A673 (cell line): ENCODE measurements around the gene MLLT6. TPM values are rescaled to one million over a fixed set of nuclear protein-coding genes. Genes with fewer than 3 reads are reported as not detected.

Source experiments
- BruUV-seq: library from RNA; stranded (reverse); fragments of 400-500 nt; replicated peaks from 2 replicates; lab custom pipeline; 2021; lab: Mats Ljungman, UMichigan
- CTCF ChIA-PET: fragments of 300-600 bp; sonication (Branson Sonifier 250); formaldehyde crosslinking; loops from one replicate; lab custom pipeline; 2022; ENCODE audit warnings: antibody characterized with exemption; lab: Charles Lee
- POLR2A ChIA-PET: fragments of 300-600 bp; sonication (Branson Sonifier 250); formaldehyde crosslinking; loops from one replicate; lab custom pipeline; 2022; ENCODE audit warnings: antibody characterized with exemption; ENCODE audit not compliant: low non-redundant PET; lab: Charles Lee
- DNase-seq: peaks from one replicate; pipeline ENCODE4 v3.0.0-alpha.2; 2015; ENCODE audit warnings: low spot score
- H3K27ac ChIP-seq: fragments of 200-600 bp; sonication (generic); 2 replicates; pipeline ENCODE4 v1.5.1; 2016; ENCODE audit warnings: mixed run types, low read depth, mild to moderate bottlenecking, mixed read lengths, antibody characterized with exemption, low read length; ENCODE audit not compliant: poor library complexity, severe bottlenecking
- H3K27me3 ChIP-seq: fragments of 200-600 bp; sonication (generic); replicated peaks from 2 replicates; pipeline ENCODE4 v1.6.1; 2017; ENCODE audit warnings: mixed run types, low read depth, mild to moderate bottlenecking, mixed read lengths, antibody characterized with exemption, low read length; ENCODE audit not compliant: insufficient read depth, poor library complexity
- H3K36me3 ChIP-seq: fragments of 200-600 bp; sonication (generic); 2 replicates; pipeline ENCODE4 v1.6.1; 2016; ENCODE audit warnings: mixed run types, mild to moderate bottlenecking, mixed read lengths, antibody characterized with exemption, low read length; ENCODE audit not compliant: insufficient read depth, poor library complexity, severe bottlenecking
- H3K4me1 ChIP-seq: fragments of 200-600 bp; sonication (generic); 2 replicates; pipeline ENCODE4 v1.6.1; 2017; ENCODE audit warnings: mixed run types, mild to moderate bottlenecking, mixed read lengths, antibody characterized with exemption, low read length; ENCODE audit not compliant: insufficient read depth, poor library complexity, severe bottlenecking
- H3K4me3 ChIP-seq: fragments of 200-600 bp; sonication (generic); 2 replicates; pipeline ENCODE4 v1.5.1; 2016; ENCODE audit warnings: low read depth, mixed run types, mild to moderate bottlenecking, mixed read lengths, low read length; ENCODE audit not compliant: poor library complexity, severe bottlenecking
- H3K9me3 ChIP-seq: fragments of 200-600 bp; sonication (generic); 2 replicates; pipeline ENCODE4 v1.6.1; 2016; ENCODE audit warnings: mixed run types, low read depth, mild to moderate bottlenecking, mixed read lengths, antibody characterized with exemption, low read length; ENCODE audit not compliant: poor library complexity, severe bottlenecking
- CTCF ChIP-seq: fragments of 300-800, 200-600 bp; sonication (generic); conservative IDR thresholded peaks from 2 replicates; pipeline ENCODE4 v1.5.1; 2017; ENCODE audit warnings: low read depth, mild to moderate bottlenecking, antibody characterized with exemption, low read length, moderate library complexity, mixed read lengths
- EZH2 ChIP-seq: fragments of 200-600 bp; sonication (generic); IDR thresholded peaks from 2 replicates; pipeline ENCODE4 v1.6.1; 2017; ENCODE audit warnings: borderline replicate concordance, low read depth, mild to moderate bottlenecking, mixed read lengths, antibody characterized with exemption, low read length; ENCODE audit not compliant: poor library complexity, severe bottlenecking
- intact Hi-C: fragments of 100-400 bp; cut with micrococcal nuclease; formaldehyde crosslinking; loops from one replicate; pipeline ENCODE4 v1.10.0; 2022; ENCODE audit not compliant: unreplicated experiment
- total RNA-seq: library from RNA; stranded (reverse); gene quantifications from 2 replicates; pipeline ENCODE4 v1.2.3, GENCODE V29; 2021

Gene MLLT6
- total RNA-seq, 1 experiment from 2014 or later, result 41.4 TPM

DNA sequence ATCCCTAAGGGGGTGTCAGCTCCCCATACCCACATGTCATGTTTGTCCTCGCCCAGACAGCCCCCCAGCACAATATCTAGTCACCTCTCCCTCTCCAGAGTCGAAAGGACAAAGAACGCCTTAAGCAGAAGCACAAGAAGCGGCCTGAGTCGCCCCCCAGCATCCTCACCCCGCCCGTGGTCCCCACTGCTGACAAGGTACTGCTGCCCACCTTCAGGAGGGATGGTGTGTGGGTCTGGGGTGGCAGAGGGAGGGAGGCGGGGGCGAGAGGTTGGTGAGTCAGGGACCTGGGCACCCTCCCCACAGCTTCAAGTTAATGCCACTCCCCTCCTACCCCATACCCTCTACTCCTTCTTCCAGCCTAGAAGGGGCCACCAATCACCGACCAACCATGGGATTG is 7.5 kb downstream of the MLLT6 start:
- H3K36me3 ChIP-seq, result peaks cover 15% of the 10 kb centered on the region
- CTCF ChIA-PET, result no interaction called here

GRCh38 chr17:38713456-38714075 is 8.5 kb downstream of the MLLT6 start:
- no TSS peak for BruUV-seq
- H3K9me3 ChIP-seq, result no peaks in the 10 kb centered on the region
- no peak for TF ChIP-seq EZH2
- intact Hi-C loops, result no loop called here
- H3K36me3 ChIP-seq, result peaks cover 12% of the 10 kb centered on the region
- H3K27me3 ChIP-seq, result no peaks in the 10 kb centered on the region
- H3K27ac ChIP-seq, result no peak overlapping the region
- no peaks in the 10 kb centered on the region for H3K4me1 ChIP-seq
- CTCF ChIA-PET, result no interaction called here
- no peak for DNase-seq
- no peak overlapping the region for H3K4me3 ChIP-seq
- POLR2A ChIA-PET, result no interaction called here

More for the DNA sequence above, 7.5 kb downstream of the MLLT6 start:
- POLR2A ChIA-PET, result no interaction called here
- no TSS peak for BruUV-seq
- H3K27ac ChIP-seq, result no peak overlapping the region
- no peaks in the 10 kb centered on the region for H3K27me3 ChIP-seq
- TF ChIP-seq CTCF (no peak), EZH2 (no peak)
- intact Hi-C loops, result no loop called here
- H3K4me1 ChIP-seq, result no peaks in the 10 kb centered on the region
- no peak overlapping the region for H3K4me3 ChIP-seq
- no peak for DNase-seq
- no peaks in the 10 kb centered on the region for H3K9me3 ChIP-seq

DNA sequence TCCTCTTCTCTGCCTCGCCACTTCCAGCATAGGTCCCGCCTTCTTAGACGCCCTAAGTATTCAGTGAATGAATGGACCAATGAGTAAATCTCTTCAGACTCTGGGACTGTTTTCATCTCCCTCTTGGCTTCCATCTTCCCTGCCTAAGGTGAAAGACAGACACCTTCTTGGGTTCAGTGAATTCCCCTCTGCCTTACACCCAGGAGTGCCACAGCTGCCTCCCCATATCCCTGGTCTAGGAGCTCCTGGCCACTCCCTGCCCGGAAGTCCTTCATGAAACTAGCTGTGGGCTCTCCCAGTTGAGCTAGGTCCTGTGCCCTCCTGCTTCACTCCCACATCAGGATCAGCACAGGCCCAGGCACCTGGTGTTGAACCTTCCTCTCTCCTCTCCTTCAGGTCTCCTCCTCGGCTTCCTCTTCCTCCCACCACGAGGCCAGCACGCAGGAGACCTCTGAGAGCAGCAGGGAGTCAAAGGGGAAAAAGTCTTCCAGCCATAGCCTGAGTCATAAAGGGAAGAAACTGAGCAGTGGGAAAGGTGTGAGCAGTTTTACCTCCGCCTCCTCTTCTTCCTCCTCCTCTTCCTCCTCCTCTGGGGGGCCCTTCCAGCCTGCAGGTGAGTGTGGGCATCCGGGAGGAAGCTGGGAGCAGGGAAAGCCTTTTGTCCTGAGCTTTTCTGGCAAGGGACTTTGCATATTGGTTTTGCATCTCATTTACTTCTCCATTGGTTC is 10.3 kb downstream of the MLLT6 start:
- TF ChIP-seq EZH2 (no peak), CTCF (no peak)
- H3K9me3 ChIP-seq, result no peaks in the 10 kb centered on the region
- no peak overlapping the region for H3K4me3 ChIP-seq
- intact Hi-C loops, result no loop called here
- POLR2A ChIA-PET, result interaction anchor here (0.9 kb wide), 1 partner anchor 30 kb away, joined by 3 read pairs; no protein-coding TSS in a partner anchor
- BruUV-seq, result no TSS peak
- CTCF ChIA-PET, result no interaction called here
- H3K36me3 ChIP-seq, result peaks cover 12% of the 10 kb centered on the region
- H3K27me3 ChIP-seq, result no peaks in the 10 kb centered on the region
- no peak for DNase-seq
- H3K4me1 ChIP-seq, result no peaks in the 10 kb centered on the region
- H3K27ac ChIP-seq, result no peak overlapping the region
